H1 (cell line): ENCODE measurements around the gene RADX. TPM values are rescaled to one million over a fixed set of nuclear protein-coding genes. Genes with fewer than 3 reads are reported as not detected.

Experiments used
- CEBPB ChIP-seq: IDR thresholded peaks from 2 replicates; pipeline ENCODE4 v1.6.1; 2012; ENCODE audit warnings: low read depth, low read length
- GABPA ChIP-seq: IDR thresholded peaks from 2 replicates; pipeline ENCODE4 v1.6.1; 2011; ENCODE audit warnings: mild to moderate bottlenecking, low read length, moderate library complexity, borderline replicate concordance; ENCODE audit not compliant: insufficient read depth
- GTF2F1 ChIP-seq: IDR thresholded peaks from 2 replicates; pipeline ENCODE4 v1.6.1; 2012; ENCODE audit warnings: low read depth, low read length, improper control_type of control experiment, borderline replicate concordance
- HDAC6 ChIP-seq: IDR thresholded peaks from one replicate; pipeline ENCODE4 v1.7.1; 2012; ENCODE audit warnings: low read depth, mild to moderate bottlenecking, inconsistent platforms, low read length, moderate library complexity
- PHF8 ChIP-seq: fragments of 200-600 bp; sonication (generic); conservative IDR thresholded peaks from 2 replicates; pipeline ENCODE4 v1.7.1; 2012; ENCODE audit warnings: low read depth, mild to moderate bottlenecking, inconsistent platforms, low read length, moderate library complexity
- POLR2AphosphoS5 ChIP-seq: IDR thresholded peaks from 2 replicates; pipeline ENCODE4 v1.6.1; 2011; ENCODE audit warnings: low read depth, low read length
- TAF1 ChIP-seq: IDR thresholded peaks from 2 replicates; pipeline ENCODE4 v1.6.1; 2011; ENCODE audit warnings: mild to moderate bottlenecking, low read depth, low read length
- polyA plus RNA-seq, 7 experiments: library from polyadenylated mRNA; depleted of rRNA in 3 of 7; stranded (reverse) in 5 of 7; unstranded in 2 of 7; fragments of >200 nt in 5 of 7; fragments of 200-250 nt in 2 of 7; gene quantifications; 1 replicate in 5 of 7; 2 replicates in 1 of 7; 4 replicates in 1 of 7; pipeline versions ENCODE4 v1.2.1 to v1.2.3, GENCODE V29; 2011 to 2013; ENCODE audit warnings: missing spikeins in 2 of 7, mixed read lengths in 2 of 7
- total RNA-seq: library from RNA; stranded (reverse); fragmentation: NEBNext Ultra II Directional; extraction: Animal tissue kit (Norgen Biotek cat#: 25700); gene quantifications from 2 replicates; pipeline ENCODE4 v1.2.1, GENCODE V29; 2021

The RADX gene
- total and polyA plus RNA-seq, 2 of the 8 experiments (the other 6 are each of a cell fraction or from before 2014, with no cell fraction given) = 1.7 to 4.5 TPM

DNA sequence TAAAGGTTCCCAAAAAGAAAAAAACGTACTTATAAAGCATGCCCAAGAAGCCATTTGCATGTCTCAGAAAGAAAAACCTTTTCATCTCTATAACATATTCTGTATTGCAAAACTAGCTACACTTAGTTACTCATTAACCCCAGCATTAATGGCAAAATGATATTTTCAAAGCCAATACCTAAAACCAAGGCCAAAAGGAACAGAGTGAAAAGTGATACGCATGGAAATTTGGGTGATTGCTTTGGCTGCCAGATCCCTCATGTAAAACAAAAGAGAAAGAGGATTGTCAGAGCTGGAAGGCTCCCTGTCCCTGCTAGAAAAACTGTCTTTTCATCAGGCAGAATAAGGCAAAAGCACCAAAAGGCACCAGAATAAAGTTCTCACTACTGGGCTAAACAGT is 46.8 kb upstream of the RADX start (continued):
- TF ChIP-seq TAF1 (no peak), GTF2F1 (no peak), HDAC6 (no peak), GABPA (no peak), CEBPB (no peak), PHF8 (no peak), POLR2AphosphoS5 (no peak)
